ENCODE results near the gene UBA1.

DNA sequence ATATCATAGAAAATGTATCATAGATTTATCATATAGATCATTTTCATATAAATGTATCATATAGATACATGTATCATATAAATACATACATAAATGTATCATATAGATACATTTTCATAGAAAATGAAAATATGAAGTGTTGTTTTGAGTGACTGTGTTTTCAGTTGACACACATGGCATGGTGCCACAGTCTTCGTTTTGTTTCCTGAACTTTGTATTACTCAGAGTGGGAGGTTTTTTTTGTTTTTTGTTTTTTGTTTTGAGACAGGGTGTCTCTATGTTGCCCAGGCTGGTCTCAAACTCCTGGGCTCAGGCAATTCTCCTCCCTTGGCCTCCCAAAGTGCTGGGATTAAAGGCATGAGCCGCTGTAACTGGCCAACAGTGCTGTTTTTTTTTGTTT lies 44.7 kb upstream of the UBA1 start:
- TF ChIP-seq POLR2AphosphoS5 (IDR thresholded peaks at IDR 0.05; ENCODE audit: low read depth, low read length) (no peak), POLR2A (IDR thresholded peaks at IDR 0.05; ENCODE audit: low read depth, low read length) (no peak)
